DND-41 (cell line): Measurements from ENCODE around the gene RABL6.
"Not testable (repeated sequence)": the region's sequence is repeated elsewhere in the genome, so short reads cannot be mapped to it uniquely, and the experiment has no call there.

Experiments used
- ATAC-seq: fragments of 200-7000 bp; cut with Tn5 transposase; 3 replicates; pipeline ENCODE4 v1.9.1; 2021; ENCODE audit warnings: low read depth; ENCODE audit not compliant: insufficient read depth
- DNase-seq: peaks from one replicate; pipeline ENCODE4 v3.0.0-alpha.2; 2020
- H2AFZ ChIP-seq: 2 replicates; pipeline ENCODE4 v1.6.0; 2012; ENCODE audit warnings: low read depth, low read length
- H3K27ac ChIP-seq: 2 replicates; pipeline ENCODE4 v1.5.1; 2012; ENCODE audit warnings: low read length, inconsistent platforms
- H3K27me3 ChIP-seq: fragments of 200-600 bp; sonication (generic); 2 replicates; pipeline ENCODE4 v1.6.0; 2012; ENCODE audit warnings: low read length, mild to moderate bottlenecking, inconsistent platforms; ENCODE audit not compliant: insufficient read depth, poor library complexity
- H3K36me3 ChIP-seq: 2 replicates; pipeline ENCODE4 v1.5.1; 2012; ENCODE audit warnings: low read length, inconsistent platforms; ENCODE audit not compliant: insufficient read depth
- H3K4me1 ChIP-seq: 2 replicates; pipeline ENCODE4 v1.5.1; 2012; ENCODE audit warnings: mild to moderate bottlenecking, low read length; ENCODE audit not compliant: insufficient read depth
- H3K4me2 ChIP-seq: 2 replicates; pipeline ENCODE4 v1.6.0; 2012; ENCODE audit warnings: mild to moderate bottlenecking, moderate library complexity, low read length, inconsistent platforms; ENCODE audit not compliant: insufficient read depth
- H3K4me3 ChIP-seq, 2 experiments: fragments of 200-600 bp in 1 of 2; shearing (Covaris generic) in 1 of 2; 2 replicates each; pipeline ENCODE4 v1.5.1; 2012 to 2016; ENCODE audit warnings: inconsistent platforms in 2 of 2, low read length in 2 of 2, mild to moderate bottlenecking in 2 of 2, low read depth in 1 of 2, moderate library complexity in 1 of 2
- H3K79me2 ChIP-seq: 2 replicates; pipeline ENCODE4 v1.6.0; 2012; ENCODE audit warnings: low read length, inconsistent platforms; ENCODE audit not compliant: insufficient read depth
- H3K9ac ChIP-seq: 2 replicates; pipeline ENCODE4 v1.6.0; 2012; ENCODE audit warnings: low read depth, mild to moderate bottlenecking, inconsistent platforms, low read length, moderate library complexity
- H3K9me3 ChIP-seq: 2 replicates; pipeline ENCODE4 v1.5.1; 2012; ENCODE audit warnings: low read length, moderate library complexity, mild to moderate bottlenecking, inconsistent platforms; ENCODE audit not compliant: insufficient read depth, severe bottlenecking
- H4K20me1 ChIP-seq: 2 replicates; pipeline ENCODE4 v1.6.0; 2012; ENCODE audit warnings: low read length; ENCODE audit not compliant: insufficient read depth
- CTCF ChIP-seq: IDR thresholded peaks from 2 replicates; pipeline ENCODE4 v1.5.1; 2012; ENCODE audit warnings: borderline replicate concordance, low read length, moderate library complexity, mild to moderate bottlenecking; ENCODE audit not compliant: poor library complexity, severe bottlenecking; ENCODE audit errors: extremely low read depth
- EZH2 ChIP-seq: IDR thresholded peaks from 3 replicates; pipeline ENCODE4 v1.6.1; 2012; ENCODE audit warnings: borderline replicate concordance, low read depth, mild to moderate bottlenecking, moderate library complexity, low read length, inconsistent platforms; ENCODE audit not compliant: severe bottlenecking

The RABL6 gene

GRCh38 chr9:136786451-136786850, 21.3 kb upstream of the RABL6 start:
- no peak overlapping the region for H3K9ac ChIP-seq
- H4K20me1 ChIP-seq: no peaks in the 10 kb centered on the region
- DNase-seq: no peak
- no peaks in the 10 kb centered on the region for H3K27me3 ChIP-seq
- no peak overlapping the region for H3K27ac ChIP-seq
- no peak overlapping the region for H3K4me3 ChIP-seq
- no peak overlapping the region for H3K4me2 ChIP-seq
- H2AFZ ChIP-seq: no peak overlapping the region
- no peaks in the 10 kb centered on the region for H3K9me3 ChIP-seq
- no peaks in the 10 kb centered on the region; the same call in 1 of the 2 replicates for H3K36me3 ChIP-seq
- no peak for ATAC-seq
- H3K79me2 ChIP-seq: peaks cover 1% of the 10 kb centered on the region; the same call in 1 of the 2 replicates
- H3K4me1 ChIP-seq: peaks cover 19% of the 10 kb centered on the region
- TF ChIP-seq EZH2: no peak
- TF ChIP-seq CTCF: no peak

DNA sequence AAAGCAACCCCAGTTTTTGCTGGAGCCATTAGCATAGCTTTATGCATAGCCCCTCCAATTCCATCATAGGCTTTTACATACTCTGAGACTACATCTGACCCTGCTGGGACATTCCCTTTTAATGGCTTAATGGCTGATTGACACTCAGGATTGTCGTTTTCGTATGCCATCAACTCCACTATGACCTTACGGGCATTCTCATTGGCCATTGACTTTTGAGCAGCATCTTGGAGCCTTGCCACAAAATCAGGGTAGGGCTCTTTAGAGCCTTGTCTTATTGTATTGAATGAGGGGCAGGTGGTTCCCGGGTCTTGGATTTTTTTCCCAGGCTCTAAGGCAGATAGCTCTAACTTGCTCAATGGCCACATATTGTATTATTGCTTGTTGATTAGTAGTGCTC, 20.8 kb upstream of the RABL6 start:
- ATAC-seq, H3K27ac ChIP-seq, H3K36me3 ChIP-seq, H4K20me1 ChIP-seq, H3K4me3 ChIP-seq, H3K9ac ChIP-seq, H3K79me2 ChIP-seq, DNase-seq, H3K9me3 ChIP-seq, H2AFZ ChIP-seq, H3K27me3 ChIP-seq, H3K4me2 ChIP-seq: not testable (repeated sequence)
- H3K4me1 ChIP-seq: peaks cover 24% of the 10 kb centered on the region

GRCh38 chr9:136787690-136788400, 19.9 kb upstream of the RABL6 start:
- no peak for TF ChIP-seq EZH2
- TF ChIP-seq CTCF: peak; percentile 85
- peaks cover 4% of the 10 kb centered on the region; the same call in 1 of the 2 replicates for H3K36me3 ChIP-seq
- peaks cover 4% of the 10 kb centered on the region; the same call in 1 of the 2 replicates for H3K79me2 ChIP-seq
- H4K20me1 ChIP-seq: peaks cover 9% of the 10 kb centered on the region; the same call in 1 of the 2 replicates
- H2AFZ ChIP-seq: no peak overlapping the region
- peaks cover 33% of the 10 kb centered on the region for H3K4me1 ChIP-seq
- H3K27ac ChIP-seq: no peak overlapping the region
- no peaks in the 10 kb centered on the region for H3K27me3 ChIP-seq
- no peaks in the 10 kb centered on the region for H3K9me3 ChIP-seq
- no peak overlapping the region for H3K4me3 ChIP-seq
- H3K4me2 ChIP-seq: peak overlapping the region; percentile 23
- peak; percentile 68 for DNase-seq
- H3K9ac ChIP-seq: no peak overlapping the region
- ATAC-seq: no peak; the same call in 2 of the 3 replicates

- H2AFZ ChIP-seq: not testable (repeated sequence)
Measured at GRCh38 chr9:136788644-136789522, 18.9 kb upstream of the RABL6 start.

More at GRCh38 chr9:136788644-136789522, 18.9 kb upstream of the RABL6 start:
- not testable (repeated sequence) for H3K79me2 ChIP-seq, H3K27me3 ChIP-seq, H3K9ac ChIP-seq, H3K27ac ChIP-seq, H3K36me3 ChIP-seq, H3K9me3 ChIP-seq, ATAC-seq, H3K4me2 ChIP-seq, H3K4me3 ChIP-seq, DNase-seq
- Histone ChIP-seq H3K4me1 (peaks cover 34% of the 10 kb centered on the region), H4K20me1 (peaks cover 11% of the 10 kb centered on the region; the same call in 1 of the 2 replicates)
